ENCODE results near the gene PLCH1. TPM values are rescaled to one million over a fixed set of nuclear protein-coding genes. Genes with fewer than 3 reads are reported as not detected.

Gene PLCH1
- total and polyA plus RNA-seq, 2 experiments from 2014 or later: 8.1 to 25.3 TPM

- no peak overlapping the region for H3K27ac ChIP-seq (ENCODE audit: low read depth)
- Mint-ChIP-seq H3K4me3 (no peak overlapping the region), H3K27ac (no peak overlapping the region), H3K4me1 (no peaks in the 10 kb centered on the region), H3K36me3 (ENCODE audit: low read depth) (peaks cover 6% of the 10 kb centered on the region; the same call in 1 of the 3 replicates), H3K27me3 (ENCODE audit: insufficient read depth, low read depth, poor library complexity) (no peaks in the 10 kb centered on the region), H3K9me3 (no peaks in the 10 kb centered on the region)
- no peaks in the 10 kb centered on the region for H3K27me3 ChIP-seq (ENCODE audit: insufficient read depth)
- TF ChIP-seq, protein P1, sequence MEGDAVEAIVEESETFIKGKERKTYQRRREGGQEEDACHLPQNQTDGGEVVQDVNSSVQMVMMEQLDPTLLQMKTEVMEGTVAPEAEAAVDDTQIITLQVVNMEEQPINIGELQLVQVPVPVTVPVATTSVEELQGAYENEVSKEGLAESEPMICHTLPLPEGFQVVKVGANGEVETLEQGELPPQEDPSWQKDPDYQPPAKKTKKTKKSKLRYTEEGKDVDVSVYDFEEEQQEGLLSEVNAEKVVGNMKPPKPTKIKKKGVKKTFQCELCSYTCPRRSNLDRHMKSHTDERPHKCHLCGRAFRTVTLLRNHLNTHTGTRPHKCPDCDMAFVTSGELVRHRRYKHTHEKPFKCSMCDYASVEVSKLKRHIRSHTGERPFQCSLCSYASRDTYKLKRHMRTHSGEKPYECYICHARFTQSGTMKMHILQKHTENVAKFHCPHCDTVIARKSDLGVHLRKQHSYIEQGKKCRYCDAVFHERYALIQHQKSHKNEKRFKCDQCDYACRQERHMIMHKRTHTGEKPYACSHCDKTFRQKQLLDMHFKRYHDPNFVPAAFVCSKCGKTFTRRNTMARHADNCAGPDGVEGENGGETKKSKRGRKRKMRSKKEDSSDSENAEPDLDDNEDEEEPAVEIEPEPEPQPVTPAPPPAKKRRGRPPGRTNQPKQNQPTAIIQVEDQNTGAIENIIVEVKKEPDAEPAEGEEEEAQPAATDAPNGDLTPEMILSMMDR (conservative IDR thresholded peaks at IDR 0.05; ENCODE audit: low read depth in 2 of 2): no peak
- TF ChIP-seq POLR2AphosphoS5 (IDR thresholded peaks at IDR 0.05; ENCODE audit: low read depth) (no peak), STAT1 (IDR thresholded peaks at IDR 0.05; ENCODE audit: unreplicated experiment) (no peak), ZNF331 (CRISPR knock-in tag; IDR thresholded peaks at IDR 0.05; ENCODE audit: low read depth) (no peak), CREB1 (CRISPR knock-in tag; IDR thresholded peaks at IDR 0.05; ENCODE audit: low read depth) (no peak), NANOG (IDR thresholded peaks at IDR 0.05; ENCODE audit: borderline replicate concordance) (no peak), EZH2phosphoT487 (IDR thresholded peaks at IDR 0.05; ENCODE audit: unreplicated experiment) (no peak), ZNF462 (CRISPR knock-in tag; IDR thresholded peaks at IDR 0.05) (no peak), EZH2 (IDR thresholded peaks at IDR 0.05; ENCODE audit: low read depth, unreplicated experiment) (no peak), JUNB (IDR thresholded peaks at IDR 0.05; ENCODE audit: unreplicated experiment) (no peak), ZNF114 (CRISPR knock-in tag; IDR thresholded peaks at IDR 0.05) (no peak)
- TF ChIP-seq, protein P2, sequence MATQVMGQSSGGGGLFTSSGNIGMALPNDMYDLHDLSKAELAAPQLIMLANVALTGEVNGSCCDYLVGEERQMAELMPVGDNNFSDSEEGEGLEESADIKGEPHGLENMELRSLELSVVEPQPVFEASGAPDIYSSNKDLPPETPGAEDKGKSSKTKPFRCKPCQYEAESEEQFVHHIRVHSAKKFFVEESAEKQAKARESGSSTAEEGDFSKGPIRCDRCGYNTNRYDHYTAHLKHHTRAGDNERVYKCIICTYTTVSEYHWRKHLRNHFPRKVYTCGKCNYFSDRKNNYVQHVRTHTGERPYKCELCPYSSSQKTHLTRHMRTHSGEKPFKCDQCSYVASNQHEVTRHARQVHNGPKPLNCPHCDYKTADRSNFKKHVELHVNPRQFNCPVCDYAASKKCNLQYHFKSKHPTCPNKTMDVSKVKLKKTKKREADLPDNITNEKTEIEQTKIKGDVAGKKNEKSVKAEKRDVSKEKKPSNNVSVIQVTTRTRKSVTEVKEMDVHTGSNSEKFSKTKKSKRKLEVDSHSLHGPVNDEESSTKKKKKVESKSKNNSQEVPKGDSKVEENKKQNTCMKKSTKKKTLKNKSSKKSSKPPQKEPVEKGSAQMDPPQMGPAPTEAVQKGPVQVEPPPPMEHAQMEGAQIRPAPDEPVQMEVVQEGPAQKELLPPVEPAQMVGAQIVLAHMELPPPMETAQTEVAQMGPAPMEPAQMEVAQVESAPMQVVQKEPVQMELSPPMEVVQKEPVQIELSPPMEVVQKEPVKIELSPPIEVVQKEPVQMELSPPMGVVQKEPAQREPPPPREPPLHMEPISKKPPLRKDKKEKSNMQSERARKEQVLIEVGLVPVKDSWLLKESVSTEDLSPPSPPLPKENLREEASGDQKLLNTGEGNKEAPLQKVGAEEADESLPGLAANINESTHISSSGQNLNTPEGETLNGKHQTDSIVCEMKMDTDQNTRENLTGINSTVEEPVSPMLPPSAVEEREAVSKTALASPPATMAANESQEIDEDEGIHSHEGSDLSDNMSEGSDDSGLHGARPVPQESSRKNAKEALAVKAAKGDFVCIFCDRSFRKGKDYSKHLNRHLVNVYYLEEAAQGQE (IDR thresholded peaks at IDR 0.05; ENCODE audit: unreplicated experiment): no peak
- TF ChIP-seq, protein P3, sequence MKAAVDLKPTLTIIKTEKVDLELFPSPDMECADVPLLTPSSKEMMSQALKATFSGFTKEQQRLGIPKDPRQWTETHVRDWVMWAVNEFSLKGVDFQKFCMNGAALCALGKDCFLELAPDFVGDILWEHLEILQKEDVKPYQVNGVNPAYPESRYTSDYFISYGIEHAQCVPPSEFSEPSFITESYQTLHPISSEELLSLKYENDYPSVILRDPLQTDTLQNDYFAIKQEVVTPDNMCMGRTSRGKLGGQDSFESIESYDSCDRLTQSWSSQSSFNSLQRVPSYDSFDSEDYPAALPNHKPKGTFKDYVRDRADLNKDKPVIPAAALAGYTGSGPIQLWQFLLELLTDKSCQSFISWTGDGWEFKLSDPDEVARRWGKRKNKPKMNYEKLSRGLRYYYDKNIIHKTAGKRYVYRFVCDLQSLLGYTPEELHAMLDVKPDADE (IDR thresholded peaks at IDR 0.05): no peak
- DNase-seq (ENCODE audit: low spot score) (no peak), ATAC-seq (no peak)
- H2AFZ ChIP-seq: no peak overlapping the region
- no peak overlapping the region for H3K4me2 ChIP-seq
- no peaks in the 10 kb centered on the region for H3F3A ChIP-seq (replicated peaks; ENCODE audit: low read depth)
- no peaks in the 10 kb centered on the region for H3K9me2 ChIP-seq (ENCODE audit: insufficient read depth)
- H3K36me3 ChIP-seq (ENCODE audit: insufficient read depth): no peaks in the 10 kb centered on the region
- no peak overlapping the region for H3K4me3 ChIP-seq
- H3K4me1 ChIP-seq (ENCODE audit: insufficient read depth): no peaks in the 10 kb centered on the region
- no peaks in the 10 kb centered on the region for H3K79me2 ChIP-seq (replicated peaks; ENCODE audit: insufficient read depth)
- H4K20me1 ChIP-seq (replicated peaks; ENCODE audit: insufficient read depth): no peaks in the 10 kb centered on the region
Measured at GRCh38 chr3:155488671-155489070, 256.2 kb downstream of the PLCH1 start.
